ENCODE measurements around the gene RRAS2.

Gene RRAS2

GRCh38 chr11:14240221-14240620 lies 118.8 kb downstream of the RRAS2 start:
- Histone ChIP-seq H3K36me3 (ENCODE audit: insufficient read depth, low read length) (no peaks in the 10 kb centered on the region), H3K9ac (ENCODE audit: low read depth, low read length) (no peak overlapping the region), H3K9me3 (ENCODE audit: control insufficient read depth, insufficient read depth, low read length) (no peaks in the 10 kb centered on the region), H3K4me1 (ENCODE audit: insufficient read depth, low read length) (no peaks in the 10 kb centered on the region; the same call in 1 of the 2 replicates)

- no peaks in the 10 kb centered on the region for H3K36me3 ChIP-seq (ENCODE audit: insufficient read depth, low read length)
- H3K9me3 ChIP-seq (ENCODE audit: control insufficient read depth, insufficient read depth, low read length): no peaks in the 10 kb centered on the region
- no peak overlapping the region for H3K9ac ChIP-seq (ENCODE audit: low read depth, low read length)
- H3K4me1 ChIP-seq (ENCODE audit: insufficient read depth, low read length): peaks cover under 1% of the 10 kb centered on the region
Observed at GRCh38 chr11:14237444-14237961, 121.5 kb downstream of the RRAS2 start.

- no peaks in the 10 kb centered on the region for H3K9me3 ChIP-seq (ENCODE audit: control insufficient read depth, insufficient read depth, low read length)
- no peaks in the 10 kb centered on the region for H3K36me3 ChIP-seq (ENCODE audit: insufficient read depth, low read length)
- peaks cover 3% of the 10 kb centered on the region for H3K4me1 ChIP-seq (ENCODE audit: insufficient read depth, low read length)
- H3K9ac ChIP-seq (ENCODE audit: low read depth, low read length): no peak overlapping the region
Observed at GRCh38 chr11:14235701-14236100, 123.3 kb downstream of the RRAS2 start.

- no peaks in the 10 kb centered on the region for H3K36me3 ChIP-seq (ENCODE audit: insufficient read depth, low read length)
- H3K9me3 ChIP-seq (ENCODE audit: control insufficient read depth, insufficient read depth, low read length): no peaks in the 10 kb centered on the region
- H3K4me1 ChIP-seq (ENCODE audit: insufficient read depth, low read length): peaks cover 12% of the 10 kb centered on the region
- no peak overlapping the region for H3K9ac ChIP-seq (ENCODE audit: low read depth, low read length)
Observed at GRCh38 chr11:14234446-14234845, 124.5 kb downstream of the RRAS2 start.

GRCh38 chr11:14232652-14233051 lies 126.3 kb downstream of the RRAS2 start:
- H3K9ac ChIP-seq (ENCODE audit: low read depth, low read length): no peak overlapping the region
- H3K36me3 ChIP-seq (ENCODE audit: insufficient read depth, low read length): no peaks in the 10 kb centered on the region
- H3K9me3 ChIP-seq (ENCODE audit: control insufficient read depth, insufficient read depth, low read length): no peaks in the 10 kb centered on the region
- H3K4me1 ChIP-seq (ENCODE audit: insufficient read depth, low read length): peaks cover 24% of the 10 kb centered on the region

- H3K36me3 ChIP-seq (ENCODE audit: insufficient read depth, low read length): no peaks in the 10 kb centered on the region
- peaks cover 24% of the 10 kb centered on the region for H3K4me1 ChIP-seq (ENCODE audit: insufficient read depth, low read length)
- H3K9me3 ChIP-seq (ENCODE audit: control insufficient read depth, insufficient read depth, low read length): no peaks in the 10 kb centered on the region
- no peak overlapping the region for H3K9ac ChIP-seq (ENCODE audit: low read depth, low read length)
Observed at GRCh38 chr11:14230407-14230806, 128.6 kb downstream of the RRAS2 start.

GRCh38 chr11:14229472-14229871 lies 129.5 kb downstream of the RRAS2 start:
- Histone ChIP-seq H3K9ac (ENCODE audit: low read depth, low read length) (peak overlapping the region; percentile 2; the same call in 1 of the 2 replicates), H3K9me3 (ENCODE audit: control insufficient read depth, insufficient read depth, low read length) (no peaks in the 10 kb centered on the region), H3K36me3 (ENCODE audit: insufficient read depth, low read length) (no peaks in the 10 kb centered on the region), H3K4me1 (ENCODE audit: insufficient read depth, low read length) (peaks cover 27% of the 10 kb centered on the region)

GRCh38 chr11:14228356-14228755 lies 130.6 kb downstream of the RRAS2 start:
- no peaks in the 10 kb centered on the region for H3K9me3 ChIP-seq (ENCODE audit: control insufficient read depth, insufficient read depth, low read length)
- peaks cover 36% of the 10 kb centered on the region for H3K4me1 ChIP-seq (ENCODE audit: insufficient read depth, low read length)
- no peaks in the 10 kb centered on the region for H3K36me3 ChIP-seq (ENCODE audit: insufficient read depth, low read length)
- no peak overlapping the region for H3K9ac ChIP-seq (ENCODE audit: low read depth, low read length)
